BE2C (cell line): ENCODE measurements around the gene POF1B.

ENCODE experiments used
- DNase-seq: peaks from one replicate; pipeline ENCODE4 v3.0.0-alpha.2; 2020
- H3K27me3 ChIP-seq: fragments of 250-450 bp; sonication (Bioruptor Pico); 2 replicates; pipeline ENCODE4 v1.5.1; 2020; ENCODE audit warnings: mild to moderate bottlenecking
- H3K36me3 ChIP-seq: fragments of 250-450 bp; sonication (Bioruptor Pico); 2 replicates; pipeline ENCODE4 v1.5.1; 2020; ENCODE audit warnings: mild to moderate bottlenecking
- H3K4me1 ChIP-seq: fragments of 250-450 bp; sonication (Bioruptor Pico); 2 replicates; pipeline ENCODE4 v1.5.1; 2020
- H3K4me3 ChIP-seq: 2 replicates; pipeline ENCODE4 v1.5.1; 2011; ENCODE audit warnings: low read depth, low read length
- H3K9me3 ChIP-seq: fragments of 250-450 bp; sonication (Bioruptor Pico); 2 replicates; pipeline ENCODE4 v1.5.1; 2020
- CTCF ChIP-seq: IDR thresholded peaks from 2 replicates; pipeline ENCODE4 v1.5.1; 2012; ENCODE audit warnings: mild to moderate bottlenecking, low read depth, low read length

The POF1B gene

GRCh38 chrX:85381602-85382001 lies 2.1 kb upstream of the POF1B start:
- no peaks in the 10 kb centered on the region for H3K27me3 ChIP-seq
- H3K36me3 ChIP-seq = no peaks in the 10 kb centered on the region

GRCh38 chrX:85378461-85378860 lies 1.0 kb downstream of the POF1B start:
- no peaks in the 10 kb centered on the region for H3K27me3 ChIP-seq
- no peak overlapping the region for H3K4me3 ChIP-seq
- H3K36me3 ChIP-seq = no peaks in the 10 kb centered on the region
- no peak for TF ChIP-seq CTCF
- DNase-seq = no peak
- H3K9me3 ChIP-seq = no peaks in the 10 kb centered on the region
- no peaks in the 10 kb centered on the region for H3K4me1 ChIP-seq

More at GRCh38 chrX:85381602-85382001, 2.1 kb upstream of the POF1B start:
- no peak for TF ChIP-seq CTCF
- Histone ChIP-seq H3K4me3 (no peak overlapping the region), H3K4me1 (no peaks in the 10 kb centered on the region), H3K9me3 (no peaks in the 10 kb centered on the region)
- no peak for DNase-seq

GRCh38 chrX:85375333-85375738 lies 4.1 kb downstream of the POF1B start:
- no peak for TF ChIP-seq CTCF
- peak; percentile 32 for DNase-seq
- no peaks in the 10 kb centered on the region for H3K36me3 ChIP-seq
- H3K4me1 ChIP-seq = no peaks in the 10 kb centered on the region
- H3K9me3 ChIP-seq = no peaks in the 10 kb centered on the region
- no peaks in the 10 kb centered on the region for H3K27me3 ChIP-seq
- H3K4me3 ChIP-seq = peak overlapping the region; percentile 20; the same call in 1 of the 2 replicates

GRCh38 chrX:85365370-85365995 lies 14.0 kb downstream of the POF1B start:
- peak; percentile 33; the same call in 1 of the 2 replicates for TF ChIP-seq CTCF
- no peaks in the 10 kb centered on the region for H3K27me3 ChIP-seq

GRCh38 chrX:85359051-85359450 lies 20.4 kb downstream of the POF1B start:
- DNase-seq = no peak
- H3K36me3 ChIP-seq = no peaks in the 10 kb centered on the region
- no peaks in the 10 kb centered on the region for H3K9me3 ChIP-seq
- H3K4me3 ChIP-seq = no peak overlapping the region
- no peak for TF ChIP-seq CTCF
- no peaks in the 10 kb centered on the region for H3K4me1 ChIP-seq
- H3K27me3 ChIP-seq = no peaks in the 10 kb centered on the region

More at GRCh38 chrX:85365370-85365995, 14.0 kb downstream of the POF1B start:
- H3K9me3 ChIP-seq = no peaks in the 10 kb centered on the region
- no peak overlapping the region for H3K4me3 ChIP-seq
- DNase-seq = no peak
- H3K4me1 ChIP-seq = no peaks in the 10 kb centered on the region
- no peaks in the 10 kb centered on the region for H3K36me3 ChIP-seq

GRCh38 chrX:85345523-85345922 lies 33.9 kb downstream of the POF1B start:
- no peaks in the 10 kb centered on the region for H3K4me1 ChIP-seq

More at GRCh38 chrX:85345523-85345922, 33.9 kb downstream of the POF1B start:
- Histone ChIP-seq H3K9me3 (no peaks in the 10 kb centered on the region), H3K4me3 (no peak overlapping the region), H3K27me3 (no peaks in the 10 kb centered on the region), H3K36me3 (no peaks in the 10 kb centered on the region)
- no peak for DNase-seq
- TF ChIP-seq CTCF = no peak
